ENCODE results near the gene CHRM5.
A peak's percentile ranks its signal among the peaks of the same experiment; 100 is the strongest.
"Not testable (repeated sequence)": the region's sequence is repeated elsewhere in the genome, so short reads cannot be mapped to it uniquely, and the experiment has no call there.

The CHRM5 gene

GRCh38 chr15:34043813-34044212 is 75.5 kb downstream of the CHRM5 start:
- no peak for DNase-seq

GRCh38 chr15:34046471-34047145 is 78.3 kb downstream of the CHRM5 start:
- DNase-seq = no peak

- no peak for DNase-seq
Observed at GRCh38 chr15:34047893-34048775, 79.8 kb downstream of the CHRM5 start.

GRCh38 chr15:34049112-34049511 is 80.8 kb downstream of the CHRM5 start:
- no peak for DNase-seq

- DNase-seq = not testable (repeated sequence)
Observed at GRCh38 chr15:34050385-34050784, 82.1 kb downstream of the CHRM5 start.

- no peak for DNase-seq
Observed at GRCh38 chr15:34054081-34054707, 85.9 kb downstream of the CHRM5 start.

GRCh38 chr15:34055868-34056595 is 87.7 kb downstream of the CHRM5 start:
- DNase-seq = no peak

- DNase-seq = no peak
Observed at GRCh38 chr15:34056911-34057310, 88.6 kb downstream of the CHRM5 start.

GRCh38 chr15:34059476-34059875 is 91.2 kb downstream of the CHRM5 start:
- DNase-seq = no peak

- no peak for DNase-seq
Observed at GRCh38 chr15:34059946-34060345, 91.6 kb downstream of the CHRM5 start.

- no peak for DNase-seq
Observed at GRCh38 chr15:34064438-34064837, 96.1 kb downstream of the CHRM5 start.

- DNase-seq = no peak
Observed at GRCh38 chr15:34065261-34065660, 97.0 kb downstream of the CHRM5 start.

- no peak for DNase-seq
Observed at GRCh38 chr15:34065941-34066340, 97.6 kb downstream of the CHRM5 start.

GRCh38 chr15:34070003-34070402 is 101.7 kb downstream of the CHRM5 start:
- DNase-seq = no peak

- DNase-seq = no peak
Observed at GRCh38 chr15:34076785-34077184, 108.5 kb downstream of the CHRM5 start.

GRCh38 chr15:34078900-34079299 is 110.6 kb downstream of the CHRM5 start:
- DNase-seq = no peak

GRCh38 chr15:34079904-34080303 is 111.6 kb downstream of the CHRM5 start:
- no peak for DNase-seq

- DNase-seq = no peak
Observed at GRCh38 chr15:34084086-34084485, 115.8 kb downstream of the CHRM5 start.

- no peak for DNase-seq
Observed at GRCh38 chr15:34085746-34086145, 117.4 kb downstream of the CHRM5 start.

- no peak for DNase-seq
Observed at GRCh38 chr15:34099914-34100313, 131.6 kb downstream of the CHRM5 start.

GRCh38 chr15:34101366-34102174 is 133.3 kb downstream of the CHRM5 start, which contains the start of the genes EMC7 and PGBD4:
EMC7 (minus strand) TSS chr15:34101862; CDS start chr15:34101839, 23 bp downstream.
PGBD4 (plus strand) TSS chr15:34102083; CDS start chr15:34102532, 449 bp downstream.
- peak; percentile 97 to 99 for DNase-seq
